ENCODE measurements around the gene CDK5R2.

Gene CDK5R2

GRCh38 chr2:218998414-218999002 lies 39.0 kb downstream of the CDK5R2 start:
- Mint-ChIP-seq H3K4me3 (no peak overlapping the region), H3K36me3 (ENCODE audit: low read depth) (no peaks in the 10 kb centered on the region), H3K27me3 (ENCODE audit: low read depth) (peaks cover 97% of the 10 kb centered on the region), H3K27ac (no peak overlapping the region), H3K4me1 (peaks cover 9% of the 10 kb centered on the region), H3K9me3 (no peaks in the 10 kb centered on the region)
- no peak for TF ChIP-seq CTCF (IDR thresholded peaks at IDR 0.05; ENCODE audit: unreplicated experiment in 3 of 3)

- peaks cover 11% of the 10 kb centered on the region for H3K4me1 Mint-ChIP-seq
- H3K36me3 Mint-ChIP-seq (ENCODE audit: low read depth) = no peaks in the 10 kb centered on the region
- no peaks in the 10 kb centered on the region for H3K9me3 Mint-ChIP-seq
- H3K27ac Mint-ChIP-seq = no peak overlapping the region
- H3K4me3 Mint-ChIP-seq = no peak overlapping the region
- TF ChIP-seq CTCF (IDR thresholded peaks at IDR 0.05; ENCODE audit: unreplicated experiment in 3 of 3) = no peak
- H3K27me3 Mint-ChIP-seq (ENCODE audit: low read depth) = peaks cover 97% of the 10 kb centered on the region
These were observed 39.8 kb downstream of the CDK5R2 start for GRCh38 chr2:218999021-218999880.

GRCh38 chr2:218999881-219000568 lies 40.6 kb downstream of the CDK5R2 start:
- H3K9me3 Mint-ChIP-seq = no peaks in the 10 kb centered on the region
- H3K36me3 Mint-ChIP-seq (ENCODE audit: low read depth) = no peaks in the 10 kb centered on the region
- TF ChIP-seq CTCF (IDR thresholded peaks at IDR 0.05; ENCODE audit: unreplicated experiment in 3 of 3) = no peak
- no peak overlapping the region for H3K4me3 Mint-ChIP-seq
- peaks cover 97% of the 10 kb centered on the region for H3K27me3 Mint-ChIP-seq (ENCODE audit: low read depth)
- H3K27ac Mint-ChIP-seq = no peak overlapping the region
- peaks cover 11% of the 10 kb centered on the region for H3K4me1 Mint-ChIP-seq

GRCh38 chr2:219000569-219000960 lies 41.1 kb downstream of the CDK5R2 start:
- H3K27ac Mint-ChIP-seq = no peak overlapping the region
- no peaks in the 10 kb centered on the region for H3K9me3 Mint-ChIP-seq
- H3K4me1 Mint-ChIP-seq = peaks cover 11% of the 10 kb centered on the region
- no peak for TF ChIP-seq CTCF (IDR thresholded peaks at IDR 0.05; ENCODE audit: unreplicated experiment in 3 of 3)
- no peak overlapping the region for H3K4me3 Mint-ChIP-seq
- H3K36me3 Mint-ChIP-seq (ENCODE audit: low read depth) = no peaks in the 10 kb centered on the region
- H3K27me3 Mint-ChIP-seq (ENCODE audit: low read depth) = peaks cover 97% of the 10 kb centered on the region

DNA sequence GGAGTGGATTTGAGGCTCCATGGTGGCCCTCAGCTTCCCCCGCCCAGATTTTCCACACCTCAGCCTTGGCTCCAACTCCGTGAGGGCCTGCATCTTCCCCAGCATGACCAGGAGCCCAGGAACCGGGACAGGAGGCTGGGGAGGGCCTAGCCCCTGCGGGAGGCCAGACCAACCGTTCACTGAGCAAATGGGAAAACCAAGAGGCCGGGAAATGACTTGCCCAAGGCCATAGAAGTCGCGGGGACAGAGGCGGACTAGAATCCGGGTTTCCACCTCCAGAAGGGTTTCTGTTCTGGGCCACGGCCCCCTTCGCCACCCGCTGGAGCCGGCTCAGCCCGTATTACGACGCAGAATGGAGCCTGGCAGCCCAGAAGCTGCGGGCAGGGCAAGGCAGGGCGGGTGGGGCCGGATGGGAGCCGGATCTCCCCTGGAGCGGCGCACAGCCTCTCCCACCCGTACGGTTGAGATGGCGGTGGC lies 41.7 kb downstream of the CDK5R2 start:
- H3K9me3 Mint-ChIP-seq = no peaks in the 10 kb centered on the region
- H3K36me3 Mint-ChIP-seq (ENCODE audit: low read depth) = no peaks in the 10 kb centered on the region
- H3K4me3 Mint-ChIP-seq = no peak overlapping the region
- H3K27ac Mint-ChIP-seq = no peak overlapping the region
- peaks cover 11% of the 10 kb centered on the region for H3K4me1 Mint-ChIP-seq
- H3K27me3 Mint-ChIP-seq (ENCODE audit: low read depth) = peaks cover 97% of the 10 kb centered on the region
- TF ChIP-seq CTCF (IDR thresholded peaks at IDR 0.05; ENCODE audit: unreplicated experiment in 3 of 3) = no peak

Measured in nephron (organoid).